Omental fat pad (tissue), 4 donors: ENCODE results near the gene TUT7. TPM values are rescaled to one million over a fixed set of nuclear protein-coding genes. Genes with fewer than 3 reads are reported as not detected.

Experiments used
- ATAC-seq: fragments of 150-250 bp; one replicate; pipeline ENCODE4 v1.9.1; 2016; ENCODE audit warnings: mild to moderate bottlenecking, moderate library complexity; ENCODE audit not compliant: low FRiP score
- DNase-seq: peaks from one replicate; pipeline ENCODE4 v3.0.0-alpha.2; 2019; ENCODE audit warnings: low spot score
- CTCF ChIP-seq, 3 donors: fragments of 450-650 bp; IDR thresholded peaks; one replicate each; pipeline ENCODE4 v1.5.1; 2016 to 2017; ENCODE audit warnings: antibody characterized with exemption in 3 of 3, mild to moderate bottlenecking in 3 of 3, moderate library complexity in 2 of 3
- total RNA-seq, 4 donors: library from RNA; depleted of rRNA; stranded (reverse); fragments of >200 nt; gene quantifications; one replicate each; pipeline ENCODE4 v1.1.0, GENCODE V29; 2016

The TUT7 gene
- total RNA-seq, 4 donors from 2014 or later, result 50.8 to 61.8 (median 56.7) TPM

- no peak for ATAC-seq
- no peak for DNase-seq
- no peak for TF ChIP-seq CTCF (IDR thresholded peaks at IDR 0.05)
Observed at GRCh38 chr9:86257391-86257790, 96.8 kb downstream of the TUT7 start.

GRCh38 chr9:86256653-86257052 is 97.6 kb downstream of the TUT7 start:
- ATAC-seq, result no peak
- no peak for DNase-seq
- no peak for TF ChIP-seq CTCF (IDR thresholded peaks at IDR 0.05)

GRCh38 chr9:86253577-86253976 is 100.6 kb downstream of the TUT7 start:
- DNase-seq (no peak), ATAC-seq (no peak)
- TF ChIP-seq CTCF (IDR thresholded peaks at IDR 0.05), result no peak

- TF ChIP-seq CTCF (IDR thresholded peaks at IDR 0.05), result no peak
- ATAC-seq, result no peak
- no peak for DNase-seq
Observed at GRCh38 chr9:86252870-86253269, 101.3 kb downstream of the TUT7 start.

DNA sequence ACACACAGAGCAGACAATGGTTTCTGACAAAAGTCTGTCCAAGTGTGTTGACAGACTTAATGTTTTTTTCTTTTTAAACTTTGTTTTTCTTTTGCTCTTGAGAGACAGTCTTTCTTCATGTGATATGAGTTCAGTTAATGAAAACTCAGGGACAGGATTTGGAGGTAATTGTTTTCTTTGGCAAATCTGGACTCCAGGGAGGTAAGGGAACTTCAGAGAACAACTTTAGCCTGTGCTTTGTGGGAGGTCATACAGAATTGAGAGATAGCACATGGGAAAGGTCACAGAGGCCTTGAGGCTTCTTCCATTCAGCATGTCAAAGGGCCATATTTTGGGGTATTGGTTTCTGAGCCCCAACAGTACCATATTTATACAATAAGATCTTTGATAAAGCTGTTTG is 104.1 kb downstream of the TUT7 start:
- no peak for DNase-seq
- no peak for TF ChIP-seq CTCF (IDR thresholded peaks at IDR 0.05)
- ATAC-seq, result no peak

DNA sequence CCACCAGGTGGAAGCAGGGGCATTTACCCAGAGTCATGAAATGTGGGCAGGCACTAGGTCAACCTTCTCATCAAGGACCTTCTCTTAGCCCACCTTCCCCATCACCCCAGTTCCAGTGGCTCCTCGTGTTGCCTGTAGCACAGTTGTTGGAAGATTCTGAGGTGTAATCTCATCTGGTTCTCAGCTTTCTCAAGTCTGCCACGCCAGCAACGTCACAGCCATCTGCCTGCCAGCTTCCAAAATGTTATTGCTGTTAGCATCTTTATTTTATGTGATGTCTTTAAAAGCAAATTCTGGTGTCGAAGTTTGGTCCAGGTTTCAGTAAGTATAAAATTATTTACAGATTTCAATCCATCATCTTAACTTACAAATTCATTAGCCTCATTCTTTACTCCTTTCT is 105.5 kb downstream of the TUT7 start:
- DNase-seq, result no peak
- TF ChIP-seq CTCF (IDR thresholded peaks at IDR 0.05), result no peak
- no peak for ATAC-seq

DNA sequence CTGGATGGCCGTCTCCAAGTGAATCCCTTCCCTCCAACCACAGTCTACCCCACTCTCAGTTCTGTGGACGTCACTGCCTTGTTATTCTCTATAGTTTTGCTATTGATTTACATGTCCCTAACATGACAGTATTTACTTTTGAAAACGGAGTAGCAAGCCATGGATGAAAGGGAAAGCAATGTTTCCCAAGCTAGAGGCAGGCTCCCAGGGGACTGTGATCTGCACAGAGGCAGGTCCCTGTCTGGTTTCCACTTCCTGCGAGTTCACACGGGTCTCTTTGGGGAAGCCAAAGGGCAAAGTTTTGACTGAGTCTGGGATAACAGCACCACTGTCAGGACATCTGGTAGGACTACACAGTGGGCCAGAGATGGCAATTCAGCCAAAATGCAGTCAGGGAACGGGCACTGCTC is 107.5 kb downstream of the TUT7 start:
- ATAC-seq (no peak), DNase-seq (no peak)
- no peak for TF ChIP-seq CTCF (IDR thresholded peaks at IDR 0.05)
